A549 (cell line): ENCODE results near the gene POLR3A.
"Not testable (repeated sequence)": the region's sequence is repeated elsewhere in the genome, so short reads cannot be mapped to it uniquely, and the experiment has no call there.

Experiments used
- BHLHE40 ChIP-seq: IDR thresholded peaks from 2 replicates; pipeline ENCODE4 v1.6.1; 2012; ENCODE audit warnings: low read depth, low read length, inconsistent platforms
- CEBPB ChIP-seq, 2 experiments: fragments of >200 bp in 1 of 2; sonication (Bioruptor Twin) in 1 of 2; formaldehyde crosslinking in 1 of 2; IDR thresholded peaks; 2 replicates each; pipeline ENCODE4 v1.6.1; 2012 to 2016
- POLR2A ChIP-seq: IDR thresholded peaks from 2 replicates; pipeline ENCODE4 v1.6.1; 2012; ENCODE audit warnings: mild to moderate bottlenecking, low read length
- RARB ChIP-seq: fragments of 250-450 bp; sonication (Bioruptor Pico); IDR thresholded peaks from 2 replicates; pipeline ENCODE4 v1.8.0; 2021; ENCODE audit warnings: mild to moderate bottlenecking, moderate library complexity
- TF ChIP-seq, protein P1 (sequence below): fragments of 450-650 bp; IDR thresholded peaks from 2 replicates; pipeline ENCODE4 v1.6.1; 2014; ENCODE audit warnings: antibody characterized with exemption
- TF ChIP-seq, protein P2 (sequence below): fragments of 250-450 bp; sonication (Bioruptor Pico); IDR thresholded peaks from 2 replicates; pipeline ENCODE4 v1.5.0; 2020; ENCODE audit warnings: low read depth, mild to moderate bottlenecking, moderate library complexity
- TF ChIP-seq, protein P3 (sequence below): fragments of >200 bp; sonication (Bioruptor Twin); formaldehyde crosslinking; IDR thresholded peaks from 3 replicates; pipeline ENCODE4 v1.5.1; 2016

DNA sequence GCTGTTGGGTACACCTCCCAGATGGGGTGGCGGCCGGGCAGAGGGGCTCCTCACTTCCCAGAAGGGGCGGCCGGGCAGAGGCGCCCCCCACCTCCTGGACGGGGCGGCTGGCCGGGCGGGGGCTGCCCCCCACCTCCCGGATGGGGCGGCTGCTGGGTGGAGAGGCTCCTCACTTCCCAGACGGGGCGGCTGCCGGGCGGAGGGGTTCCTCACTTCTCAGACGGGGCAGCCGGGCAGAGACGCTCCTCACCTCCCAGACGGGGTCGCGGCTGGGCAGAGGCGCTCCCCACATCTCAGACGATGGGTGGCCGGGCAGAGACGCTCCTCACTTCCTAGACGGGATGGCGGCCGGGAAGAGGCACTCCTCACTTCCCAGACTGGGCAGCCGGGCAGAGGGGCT lies 46.5 kb upstream of the POLR3A start:
- TF ChIP-seq, protein P1, sequence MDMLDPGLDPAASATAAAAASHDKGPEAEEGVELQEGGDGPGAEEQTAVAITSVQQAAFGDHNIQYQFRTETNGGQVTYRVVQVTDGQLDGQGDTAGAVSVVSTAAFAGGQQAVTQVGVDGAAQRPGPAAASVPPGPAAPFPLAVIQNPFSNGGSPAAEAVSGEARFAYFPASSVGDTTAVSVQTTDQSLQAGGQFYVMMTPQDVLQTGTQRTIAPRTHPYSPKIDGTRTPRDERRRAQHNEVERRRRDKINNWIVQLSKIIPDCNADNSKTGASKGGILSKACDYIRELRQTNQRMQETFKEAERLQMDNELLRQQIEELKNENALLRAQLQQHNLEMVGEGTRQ, result not testable (repeated sequence)
- TF ChIP-seq, protein P2, sequence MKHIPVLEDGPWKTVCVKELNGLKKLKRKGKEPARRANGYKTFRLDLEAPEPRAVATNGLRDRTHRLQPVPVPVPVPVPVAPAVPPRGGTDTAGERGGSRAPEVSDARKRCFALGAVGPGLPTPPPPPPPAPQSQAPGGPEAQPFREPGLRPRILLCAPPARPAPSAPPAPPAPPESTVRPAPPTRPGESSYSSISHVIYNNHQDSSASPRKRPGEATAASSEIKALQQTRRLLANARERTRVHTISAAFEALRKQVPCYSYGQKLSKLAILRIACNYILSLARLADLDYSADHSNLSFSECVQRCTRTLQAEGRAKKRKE, result not testable (repeated sequence)
- not testable (repeated sequence) for TF ChIP-seq POLR2A; CEBPB (IDR thresholded peaks at IDR 0.05); BHLHE40; RARB
- TF ChIP-seq, protein P3, sequence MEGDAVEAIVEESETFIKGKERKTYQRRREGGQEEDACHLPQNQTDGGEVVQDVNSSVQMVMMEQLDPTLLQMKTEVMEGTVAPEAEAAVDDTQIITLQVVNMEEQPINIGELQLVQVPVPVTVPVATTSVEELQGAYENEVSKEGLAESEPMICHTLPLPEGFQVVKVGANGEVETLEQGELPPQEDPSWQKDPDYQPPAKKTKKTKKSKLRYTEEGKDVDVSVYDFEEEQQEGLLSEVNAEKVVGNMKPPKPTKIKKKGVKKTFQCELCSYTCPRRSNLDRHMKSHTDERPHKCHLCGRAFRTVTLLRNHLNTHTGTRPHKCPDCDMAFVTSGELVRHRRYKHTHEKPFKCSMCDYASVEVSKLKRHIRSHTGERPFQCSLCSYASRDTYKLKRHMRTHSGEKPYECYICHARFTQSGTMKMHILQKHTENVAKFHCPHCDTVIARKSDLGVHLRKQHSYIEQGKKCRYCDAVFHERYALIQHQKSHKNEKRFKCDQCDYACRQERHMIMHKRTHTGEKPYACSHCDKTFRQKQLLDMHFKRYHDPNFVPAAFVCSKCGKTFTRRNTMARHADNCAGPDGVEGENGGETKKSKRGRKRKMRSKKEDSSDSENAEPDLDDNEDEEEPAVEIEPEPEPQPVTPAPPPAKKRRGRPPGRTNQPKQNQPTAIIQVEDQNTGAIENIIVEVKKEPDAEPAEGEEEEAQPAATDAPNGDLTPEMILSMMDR, result not testable (repeated sequence)
